Endodermal cell (in vitro differentiated cells): ENCODE measurements around the gene PRMT1. TPM values are rescaled to one million over a fixed set of nuclear protein-coding genes. Genes with fewer than 3 reads are reported as not detected.

Experiments
- DNase-seq: peaks from one replicate; pipeline ENCODE4 v3.0.0-alpha.2; 2017
- H3K27ac ChIP-seq: 2 replicates; pipeline ENCODE4 v1.5.1; 2013; ENCODE audit warnings: mild to moderate bottlenecking, low read depth, low read length, moderate library complexity
- H3K27me3 ChIP-seq: 2 replicates; pipeline ENCODE4 v1.6.1; 2013; ENCODE audit warnings: mild to moderate bottlenecking, low read length, moderate library complexity; ENCODE audit not compliant: insufficient read depth, control insufficient read depth, poor library complexity, severe bottlenecking
- H3K36me3 ChIP-seq: 2 replicates; pipeline ENCODE4 v1.7.0; 2013; ENCODE audit warnings: mild to moderate bottlenecking, low read length, moderate library complexity; ENCODE audit not compliant: control insufficient read depth, insufficient read depth
- H3K4me1 ChIP-seq: one replicate; pipeline ENCODE4 v1.7.0; 2013; ENCODE audit warnings: low read length; ENCODE audit not compliant: control insufficient read depth, insufficient read depth
- H3K4me3 ChIP-seq: 2 replicates; pipeline ENCODE4 v1.5.1; 2013; ENCODE audit warnings: mild to moderate bottlenecking, low read length, moderate library complexity
- H3K9ac ChIP-seq: 2 replicates; pipeline ENCODE4 v1.6.1; 2013; ENCODE audit warnings: mild to moderate bottlenecking, low read length, moderate library complexity; ENCODE audit not compliant: poor library complexity, severe bottlenecking; ENCODE audit errors: extremely low read depth
- H3K9me3 ChIP-seq: 2 replicates; pipeline ENCODE4 v1.6.1; 2013; ENCODE audit warnings: mild to moderate bottlenecking, low read length, moderate library complexity; ENCODE audit not compliant: control insufficient read depth
- H3K27ac Mint-ChIP-seq: 2 replicates; pipeline ENCODE4 v1.8.0; 2020; ENCODE audit warnings: mixed read lengths
- H3K27me3 Mint-ChIP-seq: 2 replicates; pipeline ENCODE4 v1.8.0; 2021; ENCODE audit warnings: mild to moderate bottlenecking, mixed read lengths; ENCODE audit not compliant: insufficient read depth
- H3K36me3 Mint-ChIP-seq: 2 replicates; pipeline ENCODE4 v1.8.0; 2020; ENCODE audit warnings: low read depth, mixed read lengths
- H3K4me1 Mint-ChIP-seq: 2 replicates; pipeline ENCODE4 v1.8.0; 2020; ENCODE audit warnings: mixed read lengths
- H3K4me3 Mint-ChIP-seq: 2 replicates; pipeline ENCODE4 v1.8.0; 2020; ENCODE audit warnings: mild to moderate bottlenecking, moderate library complexity, mixed read lengths
- H3K9me3 Mint-ChIP-seq: 2 replicates; pipeline ENCODE4 v1.8.0; 2020; ENCODE audit warnings: mild to moderate bottlenecking, mixed read lengths
- WGBS, 2 experiments: methylation state at CpG; one replicate each; pipeline versions ENCODE4 v1.1.5 to v1.1.7; 2013; ENCODE audit warnings: missing lambda C conversion rate in 2 of 2, mixed read lengths in 1 of 2; ENCODE audit not compliant: insufficient coverage in 1 of 2, insufficient read length in 1 of 2; 5-methylcytosine and 5-hydroxymethylcytosine counted together
- total RNA-seq, 2 donors: library from RNA; stranded (reverse); fragmentation: NEBNext Ultra II Directional in 1 of 2; extraction: Animal tissue kit (Norgen Biotek cat#: 25700) in 1 of 2; gene quantifications; 2 replicates in 1 of 2; 3 replicates in 1 of 2; pipeline ENCODE4 v1.2.1, GENCODE V29; 2021
- TF ChIP-seq, protein P1 (sequence below): fragments of 200-600 bp; sonication (generic); conservative IDR thresholded peaks from 2 replicates; pipeline ENCODE4 v1.5.0; 2021; ENCODE audit warnings: antibody characterized with exemption, mild to moderate bottlenecking

Gene PRMT1
- total RNA-seq, 2 donors from 2014 or later: 343 to 362 TPM

DNA sequence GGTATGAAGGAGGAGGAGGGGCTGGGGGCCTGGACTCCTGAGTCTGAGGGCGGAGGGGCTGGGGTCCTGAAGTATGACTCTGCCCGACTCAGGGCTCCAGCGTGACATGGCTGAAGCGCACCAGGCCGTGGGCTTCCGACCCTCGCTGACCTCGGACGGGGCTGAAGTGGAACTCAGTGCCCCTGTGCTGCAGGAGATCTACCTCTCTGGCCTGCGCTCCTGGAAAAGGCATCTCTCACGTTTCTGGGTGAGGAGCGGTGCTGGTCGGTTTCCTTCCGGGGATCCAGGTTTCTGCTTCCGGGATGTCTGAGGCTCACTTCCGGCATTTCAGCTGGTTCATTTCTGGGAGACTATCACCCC lies 15.1 kb downstream of the PRMT1 start:
- Histone ChIP-seq H3K9me3 (no peaks in the 10 kb centered on the region), H3K4me3 (no peak overlapping the region), H3K27ac (no peak overlapping the region), H3K36me3 (peaks cover 5% of the 10 kb centered on the region), H3K4me1 (no peaks in the 10 kb centered on the region), H3K9ac (no peak overlapping the region), H3K27me3 (no peaks in the 10 kb centered on the region)
- Mint-ChIP-seq H3K4me1 (peaks cover 13% of the 10 kb centered on the region), H3K27ac (no peak overlapping the region), H3K9me3 (no peaks in the 10 kb centered on the region), H3K36me3 (peaks cover 13% of the 10 kb centered on the region), H3K27me3 (no peaks in the 10 kb centered on the region), H3K4me3 (peak overlapping the region; percentile 78)
- WGBS, 2 experiments: 85 to 86% methylated on average over 15 to 16 of the region's 16 CpGs
- DNase-seq: no peak
- TF ChIP-seq, protein P1, sequence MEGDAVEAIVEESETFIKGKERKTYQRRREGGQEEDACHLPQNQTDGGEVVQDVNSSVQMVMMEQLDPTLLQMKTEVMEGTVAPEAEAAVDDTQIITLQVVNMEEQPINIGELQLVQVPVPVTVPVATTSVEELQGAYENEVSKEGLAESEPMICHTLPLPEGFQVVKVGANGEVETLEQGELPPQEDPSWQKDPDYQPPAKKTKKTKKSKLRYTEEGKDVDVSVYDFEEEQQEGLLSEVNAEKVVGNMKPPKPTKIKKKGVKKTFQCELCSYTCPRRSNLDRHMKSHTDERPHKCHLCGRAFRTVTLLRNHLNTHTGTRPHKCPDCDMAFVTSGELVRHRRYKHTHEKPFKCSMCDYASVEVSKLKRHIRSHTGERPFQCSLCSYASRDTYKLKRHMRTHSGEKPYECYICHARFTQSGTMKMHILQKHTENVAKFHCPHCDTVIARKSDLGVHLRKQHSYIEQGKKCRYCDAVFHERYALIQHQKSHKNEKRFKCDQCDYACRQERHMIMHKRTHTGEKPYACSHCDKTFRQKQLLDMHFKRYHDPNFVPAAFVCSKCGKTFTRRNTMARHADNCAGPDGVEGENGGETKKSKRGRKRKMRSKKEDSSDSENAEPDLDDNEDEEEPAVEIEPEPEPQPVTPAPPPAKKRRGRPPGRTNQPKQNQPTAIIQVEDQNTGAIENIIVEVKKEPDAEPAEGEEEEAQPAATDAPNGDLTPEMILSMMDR: no peak

DNA sequence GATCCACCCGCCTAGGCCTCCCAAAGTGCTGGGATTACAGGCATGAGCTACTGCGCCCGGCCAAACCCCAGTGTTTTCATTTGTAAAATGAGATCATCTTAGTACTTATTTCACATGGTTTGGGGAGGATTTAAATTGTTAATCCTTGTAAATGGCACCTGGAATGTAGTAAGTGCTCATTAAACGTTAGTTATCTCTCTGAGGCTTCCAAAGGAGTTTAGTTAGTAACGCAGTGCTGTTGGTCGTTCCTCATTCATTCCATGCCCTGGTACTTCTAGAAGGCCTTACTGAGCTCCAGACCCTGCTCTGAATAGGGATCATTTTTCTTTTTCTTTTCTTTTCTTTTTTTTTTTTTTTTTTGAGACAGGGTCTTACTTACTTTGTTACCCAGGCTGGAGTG lies 19.0 kb downstream of the PRMT1 start:
- Histone ChIP-seq H3K36me3 (no peaks in the 10 kb centered on the region), H3K27me3 (peaks cover 4% of the 10 kb centered on the region), H3K4me3 (no peak overlapping the region), H3K27ac (no peak overlapping the region), H3K9me3 (no peaks in the 10 kb centered on the region), H3K4me1 (no peaks in the 10 kb centered on the region), H3K9ac (no peak overlapping the region)
- H3K4me3 Mint-ChIP-seq: no peak overlapping the region
- H3K9me3 Mint-ChIP-seq: no peaks in the 10 kb centered on the region
- peaks cover 11% of the 10 kb centered on the region for H3K36me3 Mint-ChIP-seq
- no peak for DNase-seq
- WGBS, 2 experiments: 82 to 88% methylated on average over 6 of the region's 6 CpGs
- no peak overlapping the region for H3K27ac Mint-ChIP-seq
- TF ChIP-seq, protein P1: no peak
- H3K4me1 Mint-ChIP-seq: no peaks in the 10 kb centered on the region
- no peaks in the 10 kb centered on the region for H3K27me3 Mint-ChIP-seq

DNA sequence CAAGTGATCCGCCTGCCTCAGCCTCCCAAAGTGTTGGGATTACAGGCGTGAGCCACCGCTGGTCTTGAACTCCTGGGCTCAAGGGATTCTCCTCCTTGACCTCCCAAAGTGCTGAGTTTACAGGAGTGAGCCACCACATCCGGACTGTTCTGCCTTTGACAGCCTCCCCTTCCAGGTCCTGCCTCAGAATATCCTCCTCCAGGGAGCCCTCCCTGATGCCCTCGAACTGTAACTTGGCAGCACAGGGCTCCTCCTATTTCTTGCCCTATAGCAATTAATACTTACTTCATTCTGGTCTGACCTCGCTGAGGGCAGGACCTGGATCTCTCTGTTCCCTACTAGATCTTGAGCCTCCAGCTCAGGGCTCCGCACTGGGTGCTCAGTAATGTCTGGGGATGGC lies 19.8 kb downstream of the PRMT1 start:
- H3K36me3 ChIP-seq: no peaks in the 10 kb centered on the region
- peaks cover 5% of the 10 kb centered on the region for H3K27me3 ChIP-seq
- H3K9me3 ChIP-seq: no peaks in the 10 kb centered on the region
- 93 to 97% methylated on average over 7 of the region's 7 CpGs for WGBS, 2 experiments
- Mint-ChIP-seq H3K4me1 (no peaks in the 10 kb centered on the region), H3K4me3 (no peak overlapping the region), H3K9me3 (no peaks in the 10 kb centered on the region), H3K36me3 (peaks cover 11% of the 10 kb centered on the region), H3K27me3 (no peaks in the 10 kb centered on the region), H3K27ac (no peak overlapping the region)
- TF ChIP-seq, protein P1: no peak
- no peak for DNase-seq
- H3K4me3 ChIP-seq: no peak overlapping the region
- no peak overlapping the region for H3K27ac ChIP-seq
- H3K9ac ChIP-seq: no peak overlapping the region
- no peaks in the 10 kb centered on the region for H3K4me1 ChIP-seq
